SK-N-SH (cell line): ENCODE measurements around the gene WWOX.

ENCODE experiments used
- CTCF ChIP-seq: fragments of 200-600 bp; sonication (generic); IDR thresholded peaks from 2 replicates; pipeline ENCODE4 v1.6.1; 2017; ENCODE audit warnings: antibody characterized with exemption, mild to moderate bottlenecking, moderate library complexity
- EZH2phosphoT487 ChIP-seq: fragments of 200-600 bp; sonication (generic); IDR thresholded peaks from 2 replicates; pipeline ENCODE4 v1.6.1; 2017; ENCODE audit warnings: low read depth, mixed run types, mild to moderate bottlenecking, antibody characterized with exemption, moderate library complexity, borderline replicate concordance
- MEF2A ChIP-seq: IDR thresholded peaks from 2 replicates; pipeline ENCODE4 v1.4.0; 2012; ENCODE audit warnings: low read depth, borderline replicate concordance
- POLR2AphosphoS5 ChIP-seq: IDR thresholded peaks from 2 replicates; pipeline ENCODE4 v1.6.1; 2012; ENCODE audit warnings: low read depth, low read length
- RAD21 ChIP-seq: IDR thresholded peaks from 2 replicates; pipeline ENCODE4 v1.6.1; 2012; ENCODE audit warnings: mild to moderate bottlenecking, low read length
- RCOR1 ChIP-seq: fragments of 150-350 bp; IDR thresholded peaks from 2 replicates; pipeline ENCODE4 v1.6.1; 2017; ENCODE audit warnings: antibody characterized with exemption, low read length
- SIN3A ChIP-seq: IDR thresholded peaks from 2 replicates; pipeline ENCODE4 v1.6.1; 2012; ENCODE audit warnings: low read depth, mild to moderate bottlenecking, low read length, moderate library complexity, borderline replicate concordance
- YY1 ChIP-seq: IDR thresholded peaks from 2 replicates; pipeline ENCODE4 v1.4.0; 2012; ENCODE audit warnings: low read depth, mild to moderate bottlenecking

DNA sequence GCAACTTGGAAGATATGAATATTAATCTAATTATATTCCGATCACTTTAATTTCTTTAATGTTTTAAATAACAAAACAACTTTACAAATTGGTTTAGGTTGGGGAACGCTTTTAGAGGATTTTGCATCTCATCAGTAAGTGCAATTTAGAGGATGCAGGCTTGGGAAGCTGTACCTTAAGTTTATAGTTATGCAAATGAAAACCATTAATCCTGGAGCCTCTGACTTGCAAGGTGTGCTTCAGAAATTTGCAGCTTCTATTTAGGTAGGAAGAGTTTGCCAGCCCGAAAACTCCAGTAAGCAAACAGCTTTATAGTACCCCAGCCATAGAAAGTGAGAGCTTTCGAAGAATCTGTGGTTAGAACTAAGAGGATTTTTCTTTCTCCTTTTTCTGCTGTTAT is 954.1 kb downstream of the WWOX start:
- no peak for TF ChIP-seq CTCF
- no peak for TF ChIP-seq YY1
- TF ChIP-seq SIN3A, result no peak
- no peak for TF ChIP-seq MEF2A
- no peak for TF ChIP-seq EZH2phosphoT487
- no peak for TF ChIP-seq POLR2AphosphoS5
- TF ChIP-seq RAD21, result no peak
- no peak for TF ChIP-seq RCOR1
